Lower leg skin (tissue), 4 donors: ENCODE data around the gene DENND11. TPM values are rescaled to one million over a fixed set of nuclear protein-coding genes. Genes with fewer than 3 reads are reported as not detected.

Experiments used
- DNase-seq, 2 donors: peaks; one replicate each; pipeline ENCODE4 v3.0.0-alpha.2; 2019; ENCODE audit warnings: low spot score in 2 of 2
- H3K4me3 ChIP-seq: fragments of 200-600 bp; sonication (generic); 2 replicates; pipeline ENCODE4 v1.5.1; 2017; ENCODE audit warnings: mild to moderate bottlenecking, low read depth; ENCODE audit not compliant: poor library complexity, severe bottlenecking
- CTCF ChIP-seq, 3 donors: fragments of 450-650 bp; IDR thresholded peaks; one replicate each; pipeline ENCODE4 v1.5.1; 2016; ENCODE audit warnings: antibody characterized with exemption in 3 of 3, mild to moderate bottlenecking in 3 of 3, moderate library complexity in 2 of 3
- POLR2A ChIP-seq, 2 donors: fragments of 450-650 bp; IDR thresholded peaks; one replicate each; pipeline ENCODE4 v1.6.1; 2016 to 2017; ENCODE audit warnings: antibody characterized with exemption in 2 of 2, mild to moderate bottlenecking in 1 of 2, moderate library complexity in 1 of 2
- WGBS, 2 donors: methylation state at CpG; one replicate each; pipeline ENCODE4 v1.1.5; 2018; 5-methylcytosine and 5-hydroxymethylcytosine counted together
- intact Hi-C: fragments of 100-400 bp; cut with DNase I; formaldehyde crosslinking; loops from one replicate; pipeline ENCODE4 v1.15.0; 2023; ENCODE audit warnings: low total_unique reads
- total RNA-seq, 4 donors: library from RNA; depleted of rRNA; stranded (reverse); fragments of >200 nt; gene quantifications; one replicate each; pipeline ENCODE4 v1.1.0, GENCODE V29; 2016

The DENND11 gene
- total RNA-seq, 4 donors from 2014 or later = 11.6 to 15.8 (median 14.6) TPM

GRCh38 chr7:141668853-141669252 is 33.1 kb downstream of the DENND11 start:
- no peak overlapping the region for H3K4me3 ChIP-seq
- WGBS, 2 donors = 86 to 100% methylated on average over 2 of the region's 2 CpGs
- DNase-seq = no peak
- TF ChIP-seq CTCF (IDR thresholded peaks at IDR 0.05) = no peak
- TF ChIP-seq POLR2A (IDR thresholded peaks at IDR 0.05) = no peak
- intact Hi-C loops = no loop called here

DNA sequence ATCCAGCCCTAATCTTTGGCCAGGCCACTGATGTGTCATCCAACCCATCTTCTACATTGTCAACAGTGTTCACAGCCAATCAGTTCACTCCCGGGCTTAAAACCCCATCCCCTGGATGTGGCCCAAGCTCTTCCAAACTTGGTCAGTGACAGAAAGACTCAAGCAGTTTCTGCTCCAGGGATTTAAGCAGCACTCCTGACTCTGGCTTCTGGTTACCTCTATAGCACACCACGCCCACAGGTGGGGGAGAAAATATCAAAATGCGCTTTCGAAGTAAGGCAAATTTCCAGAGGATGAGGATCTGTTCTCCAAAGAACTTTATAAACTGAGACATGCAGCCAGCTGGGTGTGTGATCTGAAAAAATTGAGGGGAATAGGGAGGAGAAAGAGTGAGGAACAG is 35.9 kb downstream of the DENND11 start:
- no peak for TF ChIP-seq CTCF (IDR thresholded peaks at IDR 0.05)
- no peak for TF ChIP-seq POLR2A (IDR thresholded peaks at IDR 0.05)
- intact Hi-C loops = no loop called here
- 87 to 92% methylated on average over 4 of the region's 4 CpGs for WGBS, 2 donors
- H3K4me3 ChIP-seq = no peak overlapping the region
- DNase-seq = no peak

- no peak for TF ChIP-seq POLR2A (IDR thresholded peaks at IDR 0.05)
- TF ChIP-seq CTCF (IDR thresholded peaks at IDR 0.05) = no peak
- 92 to 94% methylated on average over 18 of the region's 18 CpGs for WGBS, 2 donors
- no peak for DNase-seq
- no peak overlapping the region for H3K4me3 ChIP-seq
- intact Hi-C loops = no loop called here
Measured at GRCh38 chr7:141665208-141666035, 36.5 kb downstream of the DENND11 start.

DNA sequence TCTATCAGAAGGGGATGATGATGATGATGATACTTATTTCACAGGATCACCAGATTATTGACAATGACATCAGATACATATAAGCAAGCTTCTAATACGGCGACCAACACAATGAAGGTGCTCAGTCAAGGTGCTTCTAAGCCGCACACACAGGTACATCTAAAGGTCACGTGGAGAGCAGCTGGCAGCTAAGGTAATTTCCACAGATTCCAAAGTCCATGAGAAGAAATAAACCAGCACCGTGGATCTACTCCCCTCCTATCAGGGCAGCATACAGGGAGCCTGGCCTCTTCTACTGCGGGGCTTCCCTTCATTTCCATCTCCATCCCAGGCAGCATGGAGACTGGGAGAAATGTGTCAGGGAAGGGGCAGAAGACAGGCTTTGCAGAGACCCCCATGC is 37.5 kb downstream of the DENND11 start:
- intact Hi-C loops = no loop called here
- TF ChIP-seq CTCF (IDR thresholded peaks at IDR 0.05) (no peak), POLR2A (IDR thresholded peaks at IDR 0.05) (no peak)
- DNase-seq = no peak
- no peak overlapping the region for H3K4me3 ChIP-seq
- WGBS, 2 donors = 92 to 97% methylated on average over 6 of the region's 6 CpGs

- intact Hi-C loops = no loop called here
- no peak overlapping the region for H3K4me3 ChIP-seq
- no peak for DNase-seq
- WGBS, 2 donors = 54 to 61% methylated on average over 6 of the region's 6 CpGs
- TF ChIP-seq POLR2A (IDR thresholded peaks at IDR 0.05) (no peak), CTCF (IDR thresholded peaks at IDR 0.05) (no peak)
Measured at GRCh38 chr7:141663081-141663849, 38.7 kb downstream of the DENND11 start.
